CD4-positive, alpha-beta T cell treated with Interleukin-21 for 1 hour (primary cell): ENCODE results near the gene LSP1.
A peak's percentile ranks its signal among the peaks of the same experiment; 100 is the strongest.
"Not testable (repeated sequence)": the region's sequence is repeated elsewhere in the genome, so short reads cannot be mapped to it uniquely, and the experiment has no call there.

Experiments
- DNase-seq: peaks from one replicate; pipeline ENCODE4 v3.0.0-alpha.2; 2020

Gene LSP1

GRCh38 chr11:1866776-1867175 lies 13.9 kb downstream of the LSP1 start:
- DNase-seq, result no peak

- DNase-seq, result no peak
Measured at GRCh38 chr11:1867381-1867780, 14.5 kb downstream of the LSP1 start.

GRCh38 chr11:1868056-1868635 lies 15.3 kb downstream of the LSP1 start:
- no peak for DNase-seq

GRCh38 chr11:1868636-1869291 lies 15.9 kb downstream of the LSP1 start:
- DNase-seq, result no peak

- no peak for DNase-seq
Measured at GRCh38 chr11:1869427-1870325, 16.8 kb downstream of the LSP1 start.

- no peak for DNase-seq
Measured at GRCh38 chr11:1870326-1870696, 17.4 kb downstream of the LSP1 start.

GRCh38 chr11:1870721-1871466 lies 18.0 kb downstream of the LSP1 start:
- peak; percentile 55 for DNase-seq

GRCh38 chr11:1871531-1871930 lies 18.6 kb downstream of the LSP1 start:
- DNase-seq, result no peak

GRCh38 chr11:1872267-1872985 lies 19.5 kb downstream of the LSP1 start:
- no peak for DNase-seq

GRCh38 chr11:1873048-1873812 lies 20.3 kb downstream of the LSP1 start:
- no peak for DNase-seq

GRCh38 chr11:1873813-1874150 lies 20.9 kb downstream of the LSP1 start:
- not testable (repeated sequence) for DNase-seq

GRCh38 chr11:1874441-1875092 lies 21.7 kb downstream of the LSP1 start:
- DNase-seq, result not testable (repeated sequence)

GRCh38 chr11:1875093-1875850 lies 22.4 kb downstream of the LSP1 start:
- no peak for DNase-seq

- not testable (repeated sequence) for DNase-seq
Measured at GRCh38 chr11:1875851-1876301, 23.0 kb downstream of the LSP1 start.

- no peak for DNase-seq
Measured at GRCh38 chr11:1876361-1877063, 23.6 kb downstream of the LSP1 start.

- DNase-seq, result no peak
Measured at GRCh38 chr11:1877211-1878136, 24.6 kb downstream of the LSP1 start.

- no peak for DNase-seq
Measured at GRCh38 chr11:1878137-1879031, 25.5 kb downstream of the LSP1 start.
